Uterus (tissue), 4 donors: ENCODE data around the gene CLDND2. TPM values are rescaled to one million over a fixed set of nuclear protein-coding genes. Genes with fewer than 3 reads are reported as not detected.

ENCODE experiments used
- DNase-seq, 2 donors: peaks; one replicate each; pipeline ENCODE4 v3.0.0-alpha.2; 2019 to 2020
- H3K27ac ChIP-seq, 2 donors: fragments of 200-600 bp; sonication (generic); 1 replicate in 1 of 2; 2 replicates in 1 of 2; pipeline ENCODE4 v1.5.1; 2016 to 2018
- H3K27me3 ChIP-seq, 2 donors: fragments of 200-600 bp; sonication (generic); one replicate each; pipeline ENCODE4 v1.5.1; 2018 to 2019; ENCODE audit warnings: control low read depth in 1 of 2
- H3K36me3 ChIP-seq, 2 donors: fragments of 200-600 bp; sonication (generic); one replicate each; pipeline ENCODE4 v1.5.1; 2019; ENCODE audit warnings: control low read depth in 1 of 2
- H3K4me1 ChIP-seq, 2 donors: fragments of 200-600 bp; sonication (generic); one replicate each; pipeline ENCODE4 v1.5.1; 2018 to 2019; ENCODE audit warnings: control low read depth in 1 of 2
- H3K4me3 ChIP-seq, 2 donors: fragments of 200-600 bp; sonication (generic); 1 replicate in 1 of 2; 2 replicates in 1 of 2; pipeline ENCODE4 v1.5.1; 2018 to 2019; ENCODE audit warnings: mild to moderate bottlenecking in 1 of 2
- H3K9me3 ChIP-seq, 2 donors: fragments of 200-600 bp; sonication (generic); one replicate each; pipeline ENCODE4 v1.5.1; 2019; ENCODE audit warnings: control low read depth in 1 of 2
- POLR2A ChIP-seq, 2 donors: fragments of 450-650 bp; IDR thresholded peaks; one replicate each; pipeline ENCODE4 v1.6.1; 2016; ENCODE audit warnings: antibody characterized with exemption in 2 of 2, mild to moderate bottlenecking in 1 of 2, moderate library complexity in 1 of 2
- intact Hi-C: fragments of 100-400 bp; cut with DNase I; formaldehyde crosslinking; loops from one replicate; pipeline ENCODE4 v1.15.1; 2023; ENCODE audit warnings: low total_unique reads
- total RNA-seq, 4 donors: library from RNA; depleted of rRNA in 3 of 4; stranded (reverse); fragments of >200 nt in 3 of 4; gene quantifications; one replicate each; pipeline versions ENCODE4 v1.1.0 to v1.2.4, GENCODE V29; 2014 to 2023
- TF ChIP-seq, protein P1 (sequence below), 4 experiments: fragments of 200-600 bp in 2 of 4; fragments of 450-650 bp in 2 of 4; sonication (generic) in 2 of 4; IDR thresholded peaks; one replicate each; pipeline ENCODE4 v1.5.1; 2016 to 2019; ENCODE audit warnings: antibody characterized with exemption in 4 of 4, mild to moderate bottlenecking in 2 of 4, moderate library complexity in 1 of 4
- donor health status: DM: yes; HTN: yes; CAD: no.

Gene CLDND2
- total RNA-seq, 4 donors from 2014 or later: 1.2 TPM; not detected in 3

DNA sequence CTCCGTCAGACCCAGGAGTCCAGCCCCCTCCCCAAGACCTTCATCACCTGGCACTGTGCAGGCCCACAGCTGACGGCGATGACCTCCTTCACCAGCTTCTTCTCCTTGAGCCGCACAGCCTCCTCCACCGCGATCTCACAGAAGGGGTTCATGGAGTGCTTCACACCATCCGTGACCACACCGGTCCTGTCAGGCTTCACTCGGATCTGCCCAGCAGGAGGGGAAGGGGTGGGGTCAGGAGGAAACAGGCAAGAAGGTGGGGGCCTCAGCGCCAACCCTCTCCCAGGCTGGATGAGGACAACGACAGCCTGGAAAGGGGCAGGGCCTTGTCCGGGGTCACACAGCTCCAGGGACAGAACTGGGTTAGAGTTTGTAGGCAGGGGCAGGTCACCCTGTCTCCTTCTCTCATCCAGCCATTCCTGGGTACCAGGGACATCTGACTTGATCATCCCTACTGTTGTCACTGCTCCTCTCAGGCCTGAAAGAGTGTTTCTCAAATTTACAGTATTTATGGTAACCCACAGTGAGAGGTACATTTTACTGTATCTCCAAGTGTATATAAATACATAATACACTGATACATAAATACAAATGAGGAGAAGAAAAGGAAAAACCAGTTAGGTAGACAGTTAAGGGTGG lies 14.6 kb downstream of the CLDND2 start:
- TF ChIP-seq POLR2A (IDR thresholded peaks at IDR 0.05): no peak
- TF ChIP-seq, protein P1, sequence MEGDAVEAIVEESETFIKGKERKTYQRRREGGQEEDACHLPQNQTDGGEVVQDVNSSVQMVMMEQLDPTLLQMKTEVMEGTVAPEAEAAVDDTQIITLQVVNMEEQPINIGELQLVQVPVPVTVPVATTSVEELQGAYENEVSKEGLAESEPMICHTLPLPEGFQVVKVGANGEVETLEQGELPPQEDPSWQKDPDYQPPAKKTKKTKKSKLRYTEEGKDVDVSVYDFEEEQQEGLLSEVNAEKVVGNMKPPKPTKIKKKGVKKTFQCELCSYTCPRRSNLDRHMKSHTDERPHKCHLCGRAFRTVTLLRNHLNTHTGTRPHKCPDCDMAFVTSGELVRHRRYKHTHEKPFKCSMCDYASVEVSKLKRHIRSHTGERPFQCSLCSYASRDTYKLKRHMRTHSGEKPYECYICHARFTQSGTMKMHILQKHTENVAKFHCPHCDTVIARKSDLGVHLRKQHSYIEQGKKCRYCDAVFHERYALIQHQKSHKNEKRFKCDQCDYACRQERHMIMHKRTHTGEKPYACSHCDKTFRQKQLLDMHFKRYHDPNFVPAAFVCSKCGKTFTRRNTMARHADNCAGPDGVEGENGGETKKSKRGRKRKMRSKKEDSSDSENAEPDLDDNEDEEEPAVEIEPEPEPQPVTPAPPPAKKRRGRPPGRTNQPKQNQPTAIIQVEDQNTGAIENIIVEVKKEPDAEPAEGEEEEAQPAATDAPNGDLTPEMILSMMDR (IDR thresholded peaks at IDR 0.05): no peak
- H3K27ac ChIP-seq: no peak overlapping the region
- no peak overlapping the region for H3K4me3 ChIP-seq
- no peak for DNase-seq
- no peaks in the 10 kb centered on the region for H3K9me3 ChIP-seq
- H3K4me1 ChIP-seq: no peaks in the 10 kb centered on the region
- no peaks in the 10 kb centered on the region for H3K36me3 ChIP-seq
- intact Hi-C loops: no loop called here
- H3K27me3 ChIP-seq: no peaks in the 10 kb centered on the region

DNA sequence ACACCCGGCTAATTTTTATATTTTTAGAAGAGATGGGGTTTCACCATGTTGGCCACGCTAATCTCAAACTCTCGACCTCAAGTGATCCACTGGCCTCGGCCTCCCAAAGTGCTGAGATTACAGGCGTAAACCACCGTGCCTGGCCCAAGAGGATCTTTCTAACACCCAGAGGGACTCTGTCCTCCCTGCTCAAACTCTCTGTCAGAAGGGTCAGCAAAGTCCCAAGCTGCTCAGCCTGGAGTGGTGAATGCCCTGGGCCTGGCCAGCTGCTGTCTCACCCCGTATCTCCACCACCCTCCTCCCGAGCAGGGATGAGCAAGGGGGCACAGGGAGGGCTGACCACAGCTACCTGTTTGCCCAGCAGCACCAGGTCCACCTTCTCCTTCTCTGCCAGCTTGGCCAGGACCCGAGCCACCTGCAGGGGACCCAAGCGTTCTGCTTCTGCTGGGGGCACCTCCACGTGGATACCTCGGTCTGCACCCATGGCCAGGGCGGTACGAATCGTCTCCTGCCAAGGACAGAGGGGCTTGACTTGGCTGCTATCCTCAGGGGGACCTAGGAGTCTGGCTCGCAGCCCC lies 15.9 kb downstream of the CLDND2 start:
- Histone ChIP-seq H3K27ac (no peak overlapping the region), H3K4me3 (no peak overlapping the region), H3K9me3 (no peaks in the 10 kb centered on the region), H3K36me3 (no peaks in the 10 kb centered on the region), H3K4me1 (no peaks in the 10 kb centered on the region), H3K27me3 (no peaks in the 10 kb centered on the region)
- intact Hi-C loops: no loop called here
- no peak for TF ChIP-seq POLR2A (IDR thresholded peaks at IDR 0.05)
- TF ChIP-seq, protein P1 (IDR thresholded peaks at IDR 0.05): no peak
- DNase-seq: no peak

DNA sequence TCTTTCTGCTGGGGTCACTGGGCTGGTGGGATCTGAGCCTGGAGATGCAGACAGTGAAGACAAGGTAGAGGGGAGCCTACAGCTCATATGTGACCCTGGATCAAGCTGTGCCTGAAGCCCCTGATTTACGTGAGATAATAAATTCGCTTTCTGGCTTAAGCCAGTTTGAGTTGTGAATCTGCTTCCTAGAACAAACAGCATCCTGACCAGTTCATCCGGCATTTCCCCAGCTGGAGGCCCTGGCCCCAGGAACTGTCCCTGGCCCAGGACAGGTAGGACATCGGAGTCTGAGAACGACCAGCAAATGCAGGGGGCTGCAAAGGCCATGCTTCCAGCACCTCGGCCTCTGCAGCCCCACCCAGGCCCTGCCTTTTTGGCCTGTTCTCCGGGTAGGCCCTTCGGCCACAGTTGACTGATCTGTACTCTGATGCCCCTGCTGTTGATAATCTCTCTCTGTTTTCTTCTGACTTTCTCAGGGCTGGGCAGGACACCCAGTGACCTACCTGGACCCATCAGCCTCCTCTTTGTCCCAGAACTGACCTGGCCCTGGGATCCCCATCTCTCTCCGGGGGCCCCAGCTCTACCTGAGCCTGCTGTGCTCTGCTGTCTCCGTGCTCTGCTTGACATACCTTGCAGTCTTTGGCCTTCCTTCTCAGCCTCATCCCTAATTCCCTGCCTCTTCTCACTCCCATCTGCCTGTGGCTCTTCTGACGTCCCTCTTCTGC lies 17.4 kb downstream of the CLDND2 start:
- TF ChIP-seq, protein P1 (IDR thresholded peaks at IDR 0.05): no peak
- TF ChIP-seq POLR2A (IDR thresholded peaks at IDR 0.05): no peak
- DNase-seq: no peak
- Histone ChIP-seq H3K4me3 (no peak overlapping the region), H3K9me3 (no peaks in the 10 kb centered on the region), H3K27ac (no peak overlapping the region), H3K4me1 (no peaks in the 10 kb centered on the region), H3K27me3 (no peaks in the 10 kb centered on the region), H3K36me3 (no peaks in the 10 kb centered on the region)
- intact Hi-C loops: no loop called here

DNA sequence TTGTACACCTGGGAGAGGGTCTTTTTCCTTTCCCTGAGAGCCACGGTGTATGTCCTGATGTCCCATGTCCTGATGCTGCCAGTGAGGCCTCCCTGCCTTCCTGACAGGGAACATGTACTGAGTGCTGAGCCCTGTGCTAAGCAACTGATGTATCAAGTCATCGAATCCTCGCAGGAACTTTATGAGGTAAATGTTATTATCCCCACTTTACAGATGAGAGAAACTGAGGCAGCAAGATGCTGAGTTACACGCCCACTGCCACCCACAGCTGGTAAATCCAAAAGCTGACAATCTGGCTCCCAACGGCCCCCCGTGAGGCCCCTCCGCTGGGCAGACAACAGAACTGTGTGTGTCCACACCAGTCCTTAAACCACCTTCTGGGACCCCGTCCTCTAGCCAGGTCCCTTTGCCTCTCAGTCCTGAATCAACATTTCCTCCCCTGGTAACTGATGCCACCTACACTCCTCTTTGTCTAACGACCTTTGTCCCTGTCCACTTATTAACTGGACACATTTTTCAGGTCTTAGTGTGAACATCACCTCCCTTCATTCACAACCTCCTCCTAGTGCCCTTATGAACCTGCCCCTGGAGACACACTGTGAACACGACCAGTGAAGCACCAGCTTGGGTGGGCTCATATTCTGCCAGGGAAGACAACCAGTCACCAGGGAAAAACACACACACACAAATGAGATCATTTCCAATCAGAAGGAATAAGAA lies 21.4 kb downstream of the CLDND2 start:
- Histone ChIP-seq H3K4me1 (no peaks in the 10 kb centered on the region), H3K27me3 (no peaks in the 10 kb centered on the region), H3K36me3 (no peaks in the 10 kb centered on the region), H3K27ac (no peak overlapping the region), H3K9me3 (no peaks in the 10 kb centered on the region), H3K4me3 (no peak overlapping the region)
- DNase-seq: no peak
- intact Hi-C loops: no loop called here
- no peak for TF ChIP-seq POLR2A (IDR thresholded peaks at IDR 0.05)
- TF ChIP-seq, protein P1 (IDR thresholded peaks at IDR 0.05): no peak
